ENCODE measurements around the gene FAM163B. TPM values are rescaled to one million over a fixed set of nuclear protein-coding genes. Genes with fewer than 3 reads are reported as not detected.

The FAM163B gene
- total RNA-seq, 1 experiment from 2014 or later: not detected

- Mint-ChIP-seq H3K36me3 (ENCODE audit: insufficient read depth, unreplicated experiment) (no peaks in the 10 kb centered on the region), H3K9me3 (ENCODE audit: low read depth, unreplicated experiment) (no peaks in the 10 kb centered on the region), H3K4me1 (ENCODE audit: low read depth, unreplicated experiment) (peaks cover 8% of the 10 kb centered on the region), H3K4me3 (ENCODE audit: low read depth, unreplicated experiment) (no peak overlapping the region), H3K27ac (ENCODE audit: unreplicated experiment) (no peak overlapping the region), H3K27me3 (ENCODE audit: unreplicated experiment) (peaks cover 87% of the 10 kb centered on the region)
- no TSS peak for BruUV-seq (replicated peaks)
- DNase-seq: no peak
- intact Hi-C loops (cut with micrococcal nuclease; ENCODE audit: unreplicated experiment): no loop called here
- CTCF ChIA-PET: no interaction called here
- TF ChIP-seq CTCF (IDR thresholded peaks at IDR 0.05; ENCODE audit: unreplicated experiment): no peak
Observed at GRCh38 chr9:133571896-133572595, 37.1 kb downstream of the FAM163B start.

GRCh38 chr9:133571391-133571890, 37.7 kb downstream of the FAM163B start:
- no peaks in the 10 kb centered on the region for H3K9me3 Mint-ChIP-seq (ENCODE audit: low read depth, unreplicated experiment)
- peaks cover 4% of the 10 kb centered on the region for H3K4me1 Mint-ChIP-seq (ENCODE audit: low read depth, unreplicated experiment)
- no peak for DNase-seq
- TF ChIP-seq CTCF (IDR thresholded peaks at IDR 0.05; ENCODE audit: unreplicated experiment): no peak
- intact Hi-C loops (cut with micrococcal nuclease; ENCODE audit: unreplicated experiment): no loop called here
- peaks cover 81% of the 10 kb centered on the region for H3K27me3 Mint-ChIP-seq (ENCODE audit: unreplicated experiment)
- CTCF ChIA-PET: no interaction called here
- BruUV-seq (replicated peaks): no TSS peak
- H3K27ac Mint-ChIP-seq (ENCODE audit: unreplicated experiment): no peak overlapping the region
- H3K4me3 Mint-ChIP-seq (ENCODE audit: low read depth, unreplicated experiment): no peak overlapping the region
- H3K36me3 Mint-ChIP-seq (ENCODE audit: insufficient read depth, unreplicated experiment): no peaks in the 10 kb centered on the region

GRCh38 chr9:133570691-133571080, 38.5 kb downstream of the FAM163B start:
- Mint-ChIP-seq H3K36me3 (ENCODE audit: insufficient read depth, unreplicated experiment) (no peaks in the 10 kb centered on the region), H3K4me3 (ENCODE audit: low read depth, unreplicated experiment) (no peak overlapping the region), H3K27me3 (ENCODE audit: unreplicated experiment) (peaks cover 74% of the 10 kb centered on the region), H3K27ac (ENCODE audit: unreplicated experiment) (no peak overlapping the region), H3K9me3 (ENCODE audit: low read depth, unreplicated experiment) (no peaks in the 10 kb centered on the region), H3K4me1 (ENCODE audit: low read depth, unreplicated experiment) (no peaks in the 10 kb centered on the region)
- intact Hi-C loops (cut with micrococcal nuclease; ENCODE audit: unreplicated experiment): no loop called here
- DNase-seq: no peak
- no TSS peak for BruUV-seq (replicated peaks)
- CTCF ChIA-PET: no interaction called here
- TF ChIP-seq CTCF (IDR thresholded peaks at IDR 0.05; ENCODE audit: unreplicated experiment): no peak

- CTCF ChIA-PET: no interaction called here
- intact Hi-C loops (cut with micrococcal nuclease; ENCODE audit: unreplicated experiment): no loop called here
- peaks cover 68% of the 10 kb centered on the region for H3K27me3 Mint-ChIP-seq (ENCODE audit: unreplicated experiment)
Observed at GRCh38 chr9:133569891-133570690, 39.1 kb downstream of the FAM163B start.

More at GRCh38 chr9:133569891-133570690, 39.1 kb downstream of the FAM163B start:
- Mint-ChIP-seq H3K4me3 (ENCODE audit: low read depth, unreplicated experiment) (no peak overlapping the region), H3K36me3 (ENCODE audit: insufficient read depth, unreplicated experiment) (no peaks in the 10 kb centered on the region), H3K27ac (ENCODE audit: unreplicated experiment) (no peak overlapping the region), H3K9me3 (ENCODE audit: low read depth, unreplicated experiment) (no peaks in the 10 kb centered on the region), H3K4me1 (ENCODE audit: low read depth, unreplicated experiment) (no peaks in the 10 kb centered on the region)
- DNase-seq: no peak
- no TSS peak for BruUV-seq (replicated peaks)
- TF ChIP-seq CTCF (IDR thresholded peaks at IDR 0.05; ENCODE audit: unreplicated experiment): no peak

Data from Calu3 (cell line).